Nephron progenitor cell (in vitro differentiated cells): ENCODE measurements around the gene GHRHR.
A peak's percentile ranks its signal among the peaks of the same experiment; 100 is the strongest.

Experiments
- DNase-seq: peaks from one replicate; pipeline ENCODE4 v3.0.0; 2021
- H3K27ac Mint-ChIP-seq: 2 replicates; pipeline ENCODE4 v1.8.0; 2021; ENCODE audit warnings: mild to moderate bottlenecking, moderate library complexity, mixed read lengths
- H3K27me3 Mint-ChIP-seq: 2 replicates; pipeline ENCODE4 v1.8.0; 2021; ENCODE audit warnings: mild to moderate bottlenecking, low read depth, mixed read lengths; ENCODE audit not compliant: poor library complexity
- H3K36me3 Mint-ChIP-seq: 2 replicates; pipeline ENCODE4 v1.8.0; 2021; ENCODE audit warnings: low read depth, mixed read lengths
- H3K4me1 Mint-ChIP-seq: 2 replicates; pipeline ENCODE4 v1.8.0; 2021; ENCODE audit warnings: mixed read lengths
- H3K4me3 Mint-ChIP-seq: 2 replicates; pipeline ENCODE4 v1.8.0; 2021; ENCODE audit warnings: mild to moderate bottlenecking, moderate library complexity, mixed read lengths
- H3K9me3 Mint-ChIP-seq: 2 replicates; pipeline ENCODE4 v1.8.0; 2021; ENCODE audit warnings: mild to moderate bottlenecking, moderate library complexity, mixed read lengths
- TF ChIP-seq, protein P1 (sequence below): fragments of 200-600 bp; sonication (generic); IDR thresholded peaks from 2 replicates; pipeline ENCODE4 v1.5.0; 2021; ENCODE audit warnings: antibody characterized with exemption

The GHRHR gene

DNA sequence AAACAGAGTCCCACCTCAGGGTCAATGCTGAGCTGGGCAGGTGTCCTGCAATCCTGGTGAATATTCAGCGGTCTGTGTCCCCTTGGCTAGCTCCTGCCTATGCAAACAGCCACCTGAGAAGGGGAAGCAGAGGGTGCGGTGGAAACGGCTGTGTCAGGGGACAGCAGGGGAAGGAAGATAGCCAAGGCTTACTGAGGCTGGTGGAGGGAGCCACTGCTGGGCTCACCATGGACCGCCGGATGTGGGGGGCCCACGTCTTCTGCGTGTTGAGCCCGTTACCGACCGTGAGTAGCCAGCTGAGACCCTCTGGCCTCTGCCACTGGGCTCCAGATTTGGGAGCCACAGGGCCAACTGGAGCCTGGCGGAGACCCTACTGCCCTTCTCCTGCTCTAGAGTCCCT is at the start of gene GHRHR:
Gene GHRHR, plus strand, starts transcription at position 112 of the 400 bp plus-strand sequence. Its CDS starts 116 bp downstream, at position 228.
- no peak for DNase-seq
- TF ChIP-seq, protein P1, sequence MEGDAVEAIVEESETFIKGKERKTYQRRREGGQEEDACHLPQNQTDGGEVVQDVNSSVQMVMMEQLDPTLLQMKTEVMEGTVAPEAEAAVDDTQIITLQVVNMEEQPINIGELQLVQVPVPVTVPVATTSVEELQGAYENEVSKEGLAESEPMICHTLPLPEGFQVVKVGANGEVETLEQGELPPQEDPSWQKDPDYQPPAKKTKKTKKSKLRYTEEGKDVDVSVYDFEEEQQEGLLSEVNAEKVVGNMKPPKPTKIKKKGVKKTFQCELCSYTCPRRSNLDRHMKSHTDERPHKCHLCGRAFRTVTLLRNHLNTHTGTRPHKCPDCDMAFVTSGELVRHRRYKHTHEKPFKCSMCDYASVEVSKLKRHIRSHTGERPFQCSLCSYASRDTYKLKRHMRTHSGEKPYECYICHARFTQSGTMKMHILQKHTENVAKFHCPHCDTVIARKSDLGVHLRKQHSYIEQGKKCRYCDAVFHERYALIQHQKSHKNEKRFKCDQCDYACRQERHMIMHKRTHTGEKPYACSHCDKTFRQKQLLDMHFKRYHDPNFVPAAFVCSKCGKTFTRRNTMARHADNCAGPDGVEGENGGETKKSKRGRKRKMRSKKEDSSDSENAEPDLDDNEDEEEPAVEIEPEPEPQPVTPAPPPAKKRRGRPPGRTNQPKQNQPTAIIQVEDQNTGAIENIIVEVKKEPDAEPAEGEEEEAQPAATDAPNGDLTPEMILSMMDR: no peak
- no peak within 1 kb of the TSS for H3K27ac Mint-ChIP-seq
- H3K4me1 Mint-ChIP-seq: no peaks in the 10 kb centered on the region
- H3K36me3 Mint-ChIP-seq: no peaks in the 10 kb centered on the region
- H3K9me3 Mint-ChIP-seq: no peaks in the 10 kb centered on the region
- H3K27me3 Mint-ChIP-seq: peaks cover 25% of the 10 kb centered on the region
- no peak within 1 kb of the TSS for H3K4me3 Mint-ChIP-seq

DNA sequence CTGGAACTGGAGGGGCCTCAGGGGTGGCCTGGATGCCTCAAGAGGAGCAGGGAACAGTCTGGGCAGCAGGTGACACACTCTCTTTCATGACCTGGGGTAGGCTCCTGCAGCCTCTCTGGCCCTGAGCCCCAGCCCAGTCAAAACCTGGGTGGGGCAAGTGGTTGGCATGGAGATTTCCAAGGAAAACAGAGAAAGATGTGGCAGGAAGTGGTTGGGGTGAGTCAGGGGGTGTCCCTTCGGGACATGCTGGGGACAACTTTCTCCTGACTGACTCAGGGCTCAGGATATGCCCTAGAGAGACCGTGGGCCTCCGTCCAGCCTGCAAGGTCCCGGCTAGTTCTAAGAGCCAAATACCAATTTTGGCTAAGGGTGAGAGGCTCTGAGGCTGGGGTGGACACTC is 49.2 kb upstream of the GHRHR start:
- H3K4me1 Mint-ChIP-seq: peaks cover 39% of the 10 kb centered on the region
- DNase-seq: no peak
- H3K4me3 Mint-ChIP-seq: no peak overlapping the region
- TF ChIP-seq, protein P1: no peak
- H3K9me3 Mint-ChIP-seq: no peaks in the 10 kb centered on the region
- no peak overlapping the region for H3K27ac Mint-ChIP-seq
- H3K36me3 Mint-ChIP-seq: no peaks in the 10 kb centered on the region
- peaks cover 15% of the 10 kb centered on the region for H3K27me3 Mint-ChIP-seq

DNA sequence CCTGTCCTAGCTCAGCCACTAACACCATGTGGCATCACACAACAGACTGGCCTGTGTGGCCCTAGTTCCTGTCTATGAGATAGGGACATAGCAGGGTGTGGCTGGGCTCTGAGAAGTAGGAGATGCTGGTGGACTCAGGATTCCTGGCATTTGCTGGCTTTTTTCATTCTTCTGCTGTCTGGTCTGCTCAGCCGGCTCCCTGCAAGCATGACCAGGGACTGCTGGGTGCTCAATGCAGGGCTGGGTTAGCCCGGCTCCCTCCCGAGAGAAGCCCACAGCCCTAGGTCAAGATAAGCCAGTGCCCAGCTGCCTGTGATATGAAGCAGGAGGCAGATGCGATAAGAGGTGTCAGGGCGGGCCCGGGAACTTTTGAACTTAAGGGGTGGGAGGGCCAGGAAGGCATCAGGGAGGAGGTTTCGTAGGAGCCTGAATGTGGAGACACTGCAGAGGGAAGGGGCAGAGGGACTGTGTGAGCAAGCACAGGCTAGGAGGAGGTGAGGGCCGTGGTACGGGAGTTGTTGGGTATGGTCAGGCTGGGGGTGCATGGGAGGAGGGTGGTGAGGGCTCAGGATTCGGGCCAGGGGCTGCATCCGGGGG is 48.6 kb upstream of the GHRHR start:
- no peak for DNase-seq
- TF ChIP-seq, protein P1: no peak
- Mint-ChIP-seq H3K27ac (no peak overlapping the region), H3K4me1 (peaks cover 44% of the 10 kb centered on the region), H3K4me3 (no peak overlapping the region), H3K9me3 (no peaks in the 10 kb centered on the region), H3K27me3 (peaks cover 15% of the 10 kb centered on the region), H3K36me3 (no peaks in the 10 kb centered on the region)

DNA sequence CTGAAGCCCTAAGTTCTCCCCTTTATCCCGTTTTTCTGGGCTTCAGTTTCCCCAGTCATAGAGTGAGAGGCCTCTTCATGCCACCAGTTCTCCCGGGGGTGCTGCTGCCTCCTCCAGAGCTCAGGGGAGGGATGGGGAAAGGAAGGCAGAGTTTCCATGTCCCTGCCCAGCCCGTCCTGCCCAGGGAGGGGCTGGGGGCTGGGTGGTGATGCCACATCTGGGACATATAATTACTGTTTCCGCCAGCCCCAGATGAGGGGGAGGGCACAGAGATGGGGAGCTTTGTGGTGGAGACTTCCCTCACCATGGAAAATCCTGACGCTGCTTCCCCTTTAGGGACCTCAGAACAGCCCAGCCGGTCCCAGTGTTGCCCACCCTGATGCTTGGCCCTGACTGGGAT is 48.0 kb upstream of the GHRHR start:
- H3K36me3 Mint-ChIP-seq: no peaks in the 10 kb centered on the region
- H3K4me3 Mint-ChIP-seq: no peak overlapping the region
- no peak overlapping the region for H3K27ac Mint-ChIP-seq
- H3K27me3 Mint-ChIP-seq: peaks cover 12% of the 10 kb centered on the region
- H3K4me1 Mint-ChIP-seq: peaks cover 43% of the 10 kb centered on the region
- no peak for DNase-seq
- H3K9me3 Mint-ChIP-seq: no peaks in the 10 kb centered on the region
- TF ChIP-seq, protein P1: no peak

DNA sequence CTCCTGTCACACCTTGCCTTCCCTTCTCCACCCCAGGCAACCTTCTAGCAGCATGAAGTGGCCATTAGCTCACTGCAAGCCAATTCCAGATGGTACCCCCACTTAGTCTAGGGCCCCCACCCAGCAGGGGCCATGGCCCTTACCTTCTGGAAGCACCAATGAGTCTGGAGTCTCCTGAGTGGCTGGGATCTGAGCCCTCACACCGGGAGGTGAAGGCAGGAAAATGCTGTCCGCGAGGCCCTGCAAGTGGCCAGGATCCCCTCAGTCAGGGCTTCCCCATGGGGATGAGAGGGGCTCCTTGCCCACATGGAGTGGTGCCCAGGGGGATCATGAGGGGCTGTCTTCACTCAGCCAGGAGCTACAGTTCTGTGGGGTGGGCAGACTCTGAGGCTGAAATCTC is 47.5 kb upstream of the GHRHR start:
- peaks cover 40% of the 10 kb centered on the region for H3K4me1 Mint-ChIP-seq
- no peak overlapping the region for H3K4me3 Mint-ChIP-seq
- no peak overlapping the region for H3K27ac Mint-ChIP-seq
- no peaks in the 10 kb centered on the region for H3K9me3 Mint-ChIP-seq
- peaks cover 8% of the 10 kb centered on the region for H3K27me3 Mint-ChIP-seq
- no peaks in the 10 kb centered on the region for H3K36me3 Mint-ChIP-seq
- DNase-seq: no peak
- TF ChIP-seq, protein P1: no peak

DNA sequence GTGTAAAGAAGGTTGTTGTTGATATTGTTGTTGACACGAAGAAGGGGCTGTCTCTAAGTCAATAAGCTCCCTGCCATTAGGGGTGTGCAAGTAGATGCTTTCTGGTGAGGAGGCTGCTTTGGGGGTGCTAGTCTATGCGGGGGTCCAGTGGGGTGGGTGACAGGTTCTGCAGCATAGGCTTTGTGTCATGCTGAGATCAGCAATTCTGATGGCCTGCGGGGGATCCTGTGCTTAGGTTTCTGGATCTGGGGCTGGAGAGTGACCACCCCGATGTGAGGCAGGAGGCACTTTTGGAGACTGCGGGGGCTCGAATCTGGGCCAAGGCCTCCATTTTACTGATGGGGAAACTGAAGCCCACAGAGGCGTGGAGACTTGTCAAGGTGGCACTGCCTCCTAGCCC is 47.0 kb upstream of the GHRHR start:
- Mint-ChIP-seq H3K9me3 (no peaks in the 10 kb centered on the region), H3K4me1 (peaks cover 40% of the 10 kb centered on the region), H3K4me3 (no peak overlapping the region), H3K27ac (peak overlapping the region; percentile 36), H3K36me3 (no peaks in the 10 kb centered on the region), H3K27me3 (peaks cover 3% of the 10 kb centered on the region)
- no peak for DNase-seq
- TF ChIP-seq, protein P1: no peak
